GM12801 (cell line): Measurements from ENCODE around the gene BLTP3B.

Experiments
- CTCF ChIP-seq: IDR thresholded peaks from one replicate; pipeline ENCODE4 v1.5.1; 2011; ENCODE audit warnings: control low read depth; ENCODE audit not compliant: insufficient read length; ENCODE audit errors: extremely low read depth

BLTP3B gene

GRCh38 chr12:100156731-100157426 is 14.2 kb upstream of the BLTP3B start:
- TF ChIP-seq CTCF, result no peak

- TF ChIP-seq CTCF, result no peak
Measured at GRCh38 chr12:100154474-100155247, 12.0 kb upstream of the BLTP3B start.

GRCh38 chr12:100153131-100153530 is 10.5 kb upstream of the BLTP3B start:
- TF ChIP-seq CTCF, result no peak

- no peak for TF ChIP-seq CTCF
Measured at GRCh38 chr12:100151769-100152168, 9.1 kb upstream of the BLTP3B start.

- TF ChIP-seq CTCF, result no peak
Measured at GRCh38 chr12:100146252-100146651, 3.6 kb upstream of the BLTP3B start.

GRCh38 chr12:100145643-100146042 is 3.0 kb upstream of the BLTP3B start:
- no peak for TF ChIP-seq CTCF

- TF ChIP-seq CTCF, result no peak
Measured at GRCh38 chr12:100141998-100142850, 450 bp downstream of the BLTP3B start.
